ENCODE data around the gene SLC16A3. TPM values are rescaled to one million over a fixed set of nuclear protein-coding genes. Genes with fewer than 3 reads are reported as not detected.
"Not testable (repeated sequence)": the region's sequence is repeated elsewhere in the genome, so short reads cannot be mapped to it uniquely, and the experiment has no call there.

SLC16A3 gene
- total RNA-seq, 1 donor = 105 TPM

DNA sequence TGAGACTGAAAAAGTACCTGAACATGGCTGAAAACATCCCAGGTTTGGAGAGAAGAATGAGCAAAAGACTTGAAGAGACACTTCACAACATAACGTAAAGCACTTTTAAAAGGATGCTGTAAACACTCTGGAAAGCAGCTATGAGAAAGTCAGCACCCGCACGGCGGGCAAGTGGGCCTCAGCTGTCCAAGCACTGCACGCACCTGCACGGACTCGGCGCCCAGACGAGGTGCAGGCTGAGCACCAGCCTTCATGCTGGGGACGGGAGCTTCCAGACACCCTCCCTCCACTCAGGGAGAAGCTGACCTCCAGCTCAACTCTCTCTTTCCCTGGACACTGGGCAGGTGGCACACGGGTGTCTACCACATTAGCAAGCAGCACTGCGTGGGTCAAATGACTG, 29.3 kb upstream of the SLC16A3 start:
- Histone ChIP-seq H3K4me1 (ENCODE audit: insufficient read depth, low read length) (peaks cover 24% of the 10 kb centered on the region), H3K27me3 (ENCODE audit: insufficient read depth, low read length) (no peaks in the 10 kb centered on the region), H3K4me3 (ENCODE audit: low read length) (no peak overlapping the region), H3K9me3 (ENCODE audit: low read depth, low read length) (no peaks in the 10 kb centered on the region)

- H3K27me3 ChIP-seq (ENCODE audit: insufficient read depth, low read length) = no peaks in the 10 kb centered on the region
- no peak overlapping the region for H3K4me3 ChIP-seq (ENCODE audit: low read length)
- H3K9me3 ChIP-seq (ENCODE audit: low read depth, low read length) = no peaks in the 10 kb centered on the region
- H3K4me1 ChIP-seq (ENCODE audit: insufficient read depth, low read length) = peaks cover 27% of the 10 kb centered on the region
These were observed 28.7 kb upstream of the SLC16A3 start for GRCh38 chr17:82200135-82200534.

DNA sequence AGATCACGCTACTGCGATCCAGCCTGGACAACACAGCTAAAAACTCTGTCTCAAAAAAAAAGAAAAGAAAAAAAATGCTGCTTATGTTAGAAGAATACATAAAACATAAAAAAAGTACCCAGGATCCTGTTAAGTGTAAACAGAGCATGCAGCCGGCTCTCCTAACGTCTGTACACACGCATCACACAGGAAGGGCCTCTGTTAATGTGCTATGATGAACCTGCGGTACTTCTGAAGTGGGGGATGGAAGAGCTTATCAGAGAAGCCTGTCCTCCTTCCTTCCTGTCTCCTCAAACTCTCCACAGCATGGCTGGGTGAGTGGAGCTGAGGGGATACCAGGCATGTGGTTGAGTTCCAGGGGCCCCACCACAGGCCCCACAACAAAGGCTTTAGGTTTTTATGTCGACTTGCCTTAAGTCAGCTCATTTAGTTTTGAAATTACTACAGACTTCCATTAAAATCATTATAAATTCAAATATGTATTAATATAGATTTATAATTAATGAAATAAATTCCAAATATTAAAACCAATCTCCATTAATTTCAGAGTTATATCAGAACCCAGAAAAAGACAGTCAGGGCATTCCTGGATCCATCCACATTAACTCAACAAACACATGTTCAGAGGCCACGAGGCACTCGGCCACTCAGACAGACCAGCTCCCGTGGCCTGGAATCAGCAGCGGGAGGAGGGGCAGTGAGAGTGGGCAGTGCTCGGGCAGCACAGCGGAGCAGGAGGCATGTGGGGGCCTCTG, 27.9 kb upstream of the SLC16A3 start:
- no peak overlapping the region for H3K4me3 ChIP-seq (ENCODE audit: low read length)
- no peaks in the 10 kb centered on the region for H3K27me3 ChIP-seq (ENCODE audit: insufficient read depth, low read length)
- H3K4me1 ChIP-seq (ENCODE audit: insufficient read depth, low read length) = peaks cover 35% of the 10 kb centered on the region
- H3K9me3 ChIP-seq (ENCODE audit: low read depth, low read length) = no peaks in the 10 kb centered on the region

GRCh38 chr17:82201498-82201910, 27.3 kb upstream of the SLC16A3 start:
- Histone ChIP-seq H3K4me1 (ENCODE audit: insufficient read depth, low read length) (peaks cover 41% of the 10 kb centered on the region), H3K4me3 (ENCODE audit: low read length) (no peak overlapping the region), H3K9me3 (ENCODE audit: low read depth, low read length) (no peaks in the 10 kb centered on the region), H3K27me3 (ENCODE audit: insufficient read depth, low read length) (no peaks in the 10 kb centered on the region)

- Histone ChIP-seq H3K9me3 (ENCODE audit: low read depth, low read length) (no peaks in the 10 kb centered on the region), H3K4me1 (ENCODE audit: insufficient read depth, low read length) (peaks cover 45% of the 10 kb centered on the region), H3K4me3 (ENCODE audit: low read length) (no peak overlapping the region)
These were observed 25.9 kb upstream of the SLC16A3 start for GRCh38 chr17:82202981-82203380.

GRCh38 chr17:82203920-82204319, 24.9 kb upstream of the SLC16A3 start:
- Histone ChIP-seq H3K27me3 (ENCODE audit: insufficient read depth, low read length) (no peaks in the 10 kb centered on the region), H3K4me3 (ENCODE audit: low read length) (no peak overlapping the region), H3K4me1 (ENCODE audit: insufficient read depth, low read length) (peaks cover 41% of the 10 kb centered on the region), H3K9me3 (ENCODE audit: low read depth, low read length) (no peaks in the 10 kb centered on the region)

More at GRCh38 chr17:82202981-82203380, 25.9 kb upstream of the SLC16A3 start:
- no peaks in the 10 kb centered on the region for H3K27me3 ChIP-seq (ENCODE audit: insufficient read depth, low read length)

- no peaks in the 10 kb centered on the region for H3K9me3 ChIP-seq (ENCODE audit: low read depth, low read length)
- peaks cover 35% of the 10 kb centered on the region for H3K4me1 ChIP-seq (ENCODE audit: insufficient read depth, low read length)
- H3K27me3 ChIP-seq (ENCODE audit: insufficient read depth, low read length) = no peaks in the 10 kb centered on the region
- no peak overlapping the region for H3K4me3 ChIP-seq (ENCODE audit: low read length)
These were observed 23.8 kb upstream of the SLC16A3 start for GRCh38 chr17:82204831-82205719.

DNA sequence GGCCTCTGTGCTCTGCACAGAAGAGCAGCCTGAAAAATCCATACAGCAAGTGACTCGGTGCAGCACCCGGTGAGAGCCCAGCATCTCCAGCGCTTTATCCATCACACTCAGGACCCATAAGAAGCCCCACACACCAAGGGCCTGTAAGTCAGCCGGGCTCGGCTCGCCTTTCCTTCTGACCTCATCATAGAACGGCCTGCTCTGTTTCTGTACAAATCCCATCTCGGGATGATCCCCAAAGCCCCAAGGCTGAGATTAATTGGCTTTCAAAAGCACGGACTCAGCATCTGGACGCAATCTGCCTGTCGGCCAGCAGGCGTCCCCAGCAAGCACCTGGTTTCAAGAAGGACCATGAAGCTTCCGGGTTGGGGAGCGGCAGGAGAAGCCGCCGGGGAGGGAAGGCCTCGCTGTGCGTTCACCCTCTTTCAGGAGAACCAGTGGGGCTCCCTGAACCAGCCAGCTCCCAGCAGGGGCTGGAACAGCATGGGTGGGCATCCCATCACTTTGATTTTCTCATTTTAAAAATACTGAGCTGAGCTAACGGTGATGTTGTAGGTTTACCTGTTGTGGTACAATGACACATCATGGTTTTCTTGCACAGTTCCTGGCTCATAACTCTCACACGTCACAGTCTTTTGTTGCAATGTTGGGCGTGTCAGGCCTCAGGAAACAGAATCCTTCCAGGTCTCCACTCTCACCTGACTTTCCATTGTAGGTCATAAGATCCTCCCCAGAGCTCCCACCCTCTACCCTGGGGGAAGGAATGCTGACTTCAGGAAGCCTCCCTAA, 22.9 kb upstream of the SLC16A3 start:
- Histone ChIP-seq H3K9me3 (ENCODE audit: low read depth, low read length) (no peaks in the 10 kb centered on the region), H3K27me3 (ENCODE audit: insufficient read depth, low read length) (no peaks in the 10 kb centered on the region), H3K4me3 (ENCODE audit: low read length) (no peak overlapping the region), H3K4me1 (ENCODE audit: insufficient read depth, low read length) (peaks cover 29% of the 10 kb centered on the region)

DNA sequence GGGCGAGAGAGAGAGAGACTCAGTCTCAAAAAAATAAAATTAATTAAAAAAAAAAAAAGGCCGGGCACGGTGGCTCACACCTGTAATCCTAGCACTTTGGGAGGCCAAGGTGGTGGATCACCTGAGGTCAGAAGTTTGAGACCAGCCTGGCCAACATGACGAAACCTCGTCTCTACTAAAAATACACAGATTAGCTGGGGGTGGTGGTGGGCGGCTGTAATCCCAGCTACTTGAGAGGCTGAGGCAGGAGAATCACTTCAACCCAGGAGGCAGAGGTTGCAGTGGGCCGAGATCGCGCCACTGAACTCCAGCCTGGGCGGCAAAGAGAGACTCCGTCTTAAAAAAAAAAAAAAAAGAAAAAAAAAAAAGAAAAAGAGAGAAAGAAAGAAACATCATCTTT, 18.2 kb upstream of the SLC16A3 start:
- H3K4me1 ChIP-seq (ENCODE audit: insufficient read depth, low read length) = peaks cover 54% of the 10 kb centered on the region
- not testable (repeated sequence) for H3K27me3 ChIP-seq (ENCODE audit: insufficient read depth, low read length); H3K9me3 ChIP-seq (ENCODE audit: low read depth, low read length); H3K4me3 ChIP-seq (ENCODE audit: low read length)

DNA sequence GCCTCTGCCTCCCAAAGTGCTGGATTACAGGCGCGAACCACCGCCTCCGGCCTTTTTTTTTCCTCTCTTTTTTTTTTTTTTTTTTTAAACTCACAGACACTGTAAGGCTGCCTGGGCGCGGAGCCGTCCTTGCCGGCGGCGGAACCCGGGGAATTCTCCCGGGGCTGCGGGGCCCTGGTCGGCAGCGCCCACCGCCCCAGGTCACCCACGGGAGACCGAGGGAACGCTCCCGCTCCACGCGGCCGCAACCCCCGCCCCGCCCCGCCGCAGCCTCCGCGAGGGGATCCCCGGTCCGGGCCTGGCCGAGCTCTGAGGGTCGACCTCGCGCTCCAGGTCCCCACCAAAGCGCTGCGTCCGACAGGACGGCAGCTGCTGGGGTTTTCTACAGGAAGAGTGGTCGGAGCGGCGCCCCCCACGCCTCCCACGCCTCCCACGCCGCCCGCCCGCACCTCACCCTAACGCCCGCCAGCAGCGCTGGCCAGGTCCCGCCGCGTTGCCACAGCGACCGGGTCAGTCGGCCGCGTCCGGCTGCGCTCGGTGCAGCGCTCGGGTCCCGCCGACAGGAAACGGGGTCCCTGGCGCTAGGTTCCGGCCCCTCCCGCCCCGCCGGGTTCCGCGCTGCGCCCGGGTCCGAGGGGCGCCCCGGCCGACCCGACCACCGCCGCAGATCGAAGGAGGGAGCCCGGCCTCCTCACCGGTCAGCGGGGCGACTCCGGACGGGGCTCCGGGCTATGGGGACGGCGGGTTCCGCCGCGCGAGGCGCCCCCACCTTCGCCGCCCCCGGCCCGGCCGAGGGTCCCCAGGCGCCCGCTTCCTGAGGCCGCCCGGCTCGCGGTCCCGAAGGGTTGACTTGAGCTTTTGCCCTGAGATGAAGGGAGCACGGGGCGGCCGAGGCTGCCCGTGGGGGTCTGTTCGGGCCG, 16.3 kb upstream of the SLC16A3 start, which contains the start of gene CCDC57:
TSS of gene CCDC57 (minus strand) at position 512 of the 920 bp plus-strand sequence. CDS start 10,898 bp downstream, outside the sequence.
- H3K27me3 ChIP-seq (ENCODE audit: insufficient read depth, low read length) = no peaks in the 10 kb centered on the region
- H3K4me1 ChIP-seq (ENCODE audit: insufficient read depth, low read length) = peaks cover 59% of the 10 kb centered on the region
- H3K4me3 ChIP-seq (ENCODE audit: low read length) = peak within 1 kb of the TSS; percentile 55
- no peaks in the 10 kb centered on the region for H3K9me3 ChIP-seq (ENCODE audit: low read depth, low read length)

DNA sequence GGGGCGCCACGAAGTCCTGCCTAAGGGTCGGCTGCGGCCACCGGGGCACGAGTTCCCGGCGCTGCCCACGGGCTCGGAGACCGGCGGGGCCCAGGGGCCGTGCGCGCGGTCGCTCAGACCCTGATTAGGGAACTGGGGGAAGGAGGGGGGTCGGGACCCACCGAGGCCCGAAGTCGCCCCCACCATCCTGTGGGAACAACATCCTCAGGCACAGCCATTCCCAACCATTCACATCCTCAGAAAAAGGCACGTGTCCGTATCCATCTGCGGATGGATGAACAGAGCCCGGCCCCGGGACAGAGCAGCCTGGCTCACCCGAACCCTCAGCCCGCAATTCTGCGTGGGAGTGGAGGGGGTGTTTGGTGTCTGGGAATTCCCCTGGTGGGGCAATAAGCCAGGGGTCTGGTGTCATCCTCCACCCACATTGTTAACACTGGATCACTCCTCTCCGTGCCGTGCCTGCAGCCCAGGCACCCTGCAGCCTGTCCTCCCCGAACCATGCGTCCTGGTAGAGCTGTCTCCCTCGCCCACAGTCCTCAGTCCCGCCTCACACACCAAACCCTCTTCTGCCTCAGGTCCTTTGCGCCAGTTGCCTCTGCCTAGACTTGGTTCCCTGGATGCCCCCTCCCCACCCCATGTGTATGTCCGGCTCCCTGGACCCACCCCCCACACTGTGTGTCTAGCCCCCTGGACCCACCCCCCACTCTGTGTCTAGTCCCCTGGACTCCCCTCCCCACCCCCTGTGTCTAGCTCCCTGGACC, 15.4 kb upstream of the SLC16A3 start:
- Histone ChIP-seq H3K9me3 (ENCODE audit: low read depth, low read length) (no peaks in the 10 kb centered on the region), H3K4me1 (ENCODE audit: insufficient read depth, low read length) (peaks cover 67% of the 10 kb centered on the region), H3K27me3 (ENCODE audit: insufficient read depth, low read length) (no peaks in the 10 kb centered on the region), H3K4me3 (ENCODE audit: low read length) (peak overlapping the region; percentile 55)

GRCh38 chr17:82214012-82214628, 14.7 kb upstream of the SLC16A3 start:
- Histone ChIP-seq H3K9me3 (ENCODE audit: low read depth, low read length) (no peaks in the 10 kb centered on the region), H3K4me3 (ENCODE audit: low read length) (no peak overlapping the region), H3K4me1 (ENCODE audit: insufficient read depth, low read length) (peaks cover 74% of the 10 kb centered on the region), H3K27me3 (ENCODE audit: insufficient read depth, low read length) (no peaks in the 10 kb centered on the region)

Measured in mononuclear cell (primary cell).